Activated CD8-positive, alpha-beta memory T cell treated with anti-CD3 and anti-CD28 coated beads, Interleukin-2, amount 50 U/mL, for 48 hours (primary cell): Measurements from ENCODE around the gene PLSCR5.

Experiments
- DNase-seq: peaks from one replicate; pipeline ENCODE4 v3.0.0-alpha.2; 2020

PLSCR5 gene

GRCh38 chr3:146543461-146544001 is 61.6 kb downstream of the PLSCR5 start:
- no peak for DNase-seq

GRCh38 chr3:146542978-146543377 is 62.2 kb downstream of the PLSCR5 start:
- DNase-seq, result no peak

DNA sequence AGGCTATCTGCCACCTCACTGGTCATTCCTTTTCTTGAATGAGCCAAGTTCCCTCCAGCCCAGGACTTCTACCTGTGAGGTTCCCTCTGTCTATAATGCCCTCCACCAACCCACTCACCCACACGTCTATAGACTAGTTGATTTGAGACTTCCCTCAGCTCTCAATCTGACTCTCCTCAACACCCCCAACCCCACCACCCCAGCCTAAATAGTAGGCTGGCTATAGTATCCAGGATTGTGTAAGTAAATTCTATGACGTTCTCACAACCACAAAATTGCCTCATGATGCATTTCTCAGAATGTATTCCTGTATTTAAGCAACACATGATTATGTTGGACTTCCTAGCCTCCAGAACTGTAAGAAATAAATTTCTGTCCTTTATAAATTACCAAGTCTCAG is 63.0 kb downstream of the PLSCR5 start:
- no peak for DNase-seq

- no peak for DNase-seq
Measured at GRCh38 chr3:146540978-146541377, 64.2 kb downstream of the PLSCR5 start.

DNA sequence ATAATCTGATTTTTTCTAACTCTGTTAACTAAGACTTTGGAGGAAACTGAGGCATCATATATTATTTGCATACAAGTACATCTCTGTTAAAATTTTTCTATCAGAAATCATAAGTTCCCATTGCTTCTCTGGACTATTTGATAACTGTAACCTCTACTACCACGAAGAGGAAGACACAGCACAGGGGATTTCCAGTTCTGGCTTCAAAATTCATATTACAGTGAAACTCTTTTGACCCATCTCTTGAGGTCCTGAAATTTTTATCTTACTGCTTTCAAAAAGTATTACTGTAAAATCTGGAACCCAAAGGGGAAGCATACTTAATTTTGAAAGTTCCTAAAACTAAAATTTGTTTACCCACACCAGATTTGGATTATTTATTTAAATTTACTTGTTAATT is 64.9 kb downstream of the PLSCR5 start:
- DNase-seq, result no peak

GRCh38 chr3:146539315-146539714 is 65.8 kb downstream of the PLSCR5 start:
- DNase-seq, result no peak

GRCh38 chr3:146537603-146538002 is 67.5 kb downstream of the PLSCR5 start:
- no peak for DNase-seq

GRCh38 chr3:146536681-146537080 is 68.5 kb downstream of the PLSCR5 start:
- DNase-seq, result no peak
